H1 (cell line): ENCODE measurements around the gene GADD45B. TPM values are rescaled to one million over a fixed set of nuclear protein-coding genes. Genes with fewer than 3 reads are reported as not detected.
A peak's percentile ranks its signal among the peaks of the same experiment; 100 is the strongest.

Source experiments
- CTCF ChIA-PET: fragments of 300-600 bp; sonication (Branson Sonifier 250); formaldehyde crosslinking; loops from one replicate; lab custom pipeline; 2021; ENCODE audit not compliant: partially characterized antibody; lab: Charles Lee
- POLR2A ChIA-PET: fragments of 300-600 bp; sonication (Branson Sonifier 250); formaldehyde crosslinking; loops from one replicate; lab custom pipeline; 2021; ENCODE audit warnings: inconsistent platforms; ENCODE audit not compliant: partially characterized antibody; lab: Charles Lee
- DNase-seq, 2 experiments: peaks; one replicate each; pipeline versions ENCODE4 v3.0.0 to v3.0.0-alpha.2; 2010 to 2022; ENCODE audit warnings: low spot score in 2 of 2, low read depth in 1 of 2, mixed read lengths in 1 of 2
- FAIRE-seq: peaks from 2 replicates; lab custom pipeline; 2011; peaks lifted over from hg19 to GRCh38; lab: Jason Lieb, UNC
- H2AFZ ChIP-seq: 2 replicates; pipeline ENCODE4 v1.8.1; 2012; ENCODE audit warnings: low read length, inconsistent platforms
- H2AK5ac ChIP-seq: 2 replicates; pipeline ENCODE4 v1.6.1; 2013; ENCODE audit warnings: low read depth, low read length
- H2BK120ac ChIP-seq: replicated peaks from 2 replicates; pipeline ENCODE3; 2013; ENCODE audit warnings: low read depth, low read length, inconsistent platforms
- H2BK12ac ChIP-seq: 2 replicates; pipeline ENCODE4 v1.6.1; 2013; ENCODE audit warnings: low read depth, low read length
- H2BK15ac ChIP-seq: 2 replicates; pipeline ENCODE4 v1.6.1; 2013; ENCODE audit warnings: low read length
- H2BK20ac ChIP-seq: 2 replicates; pipeline ENCODE4 v1.6.1; 2013; ENCODE audit warnings: low read length
- H2BK5ac ChIP-seq: 2 replicates; pipeline ENCODE4 v1.6.1; 2013; ENCODE audit warnings: low read depth, low read length
- H3K14ac ChIP-seq: 2 replicates; pipeline ENCODE4 v1.6.1; 2013; ENCODE audit warnings: inconsistent platforms; ENCODE audit not compliant: insufficient read length
- H3K18ac ChIP-seq: 2 replicates; pipeline ENCODE4 v1.6.1; 2013; ENCODE audit warnings: low read length; ENCODE audit errors: extremely low read depth
- H3K23ac ChIP-seq: 2 replicates; pipeline ENCODE4 v1.6.1; 2013; ENCODE audit warnings: inconsistent platforms; ENCODE audit not compliant: insufficient read length
- H3K23me2 ChIP-seq: 2 replicates; pipeline ENCODE4 v1.6.1; 2013; ENCODE audit warnings: low read depth, low read length
- H3K27ac ChIP-seq: 2 replicates; pipeline ENCODE4 v1.6.1; 2011; ENCODE audit warnings: low read depth, low read length, inconsistent platforms
- H3K27me3 ChIP-seq, 4 experiments: replicated peaks in 1 of 4; 1 replicate in 1 of 4; 2 replicates in 3 of 4; pipeline versions ENCODE4 v1.6.1 to v1.8.1; 2011 to 2013; ENCODE audit warnings: low read length in 3 of 4, mild to moderate bottlenecking in 3 of 4, inconsistent platforms in 2 of 4, mixed read lengths in 2 of 4, moderate library complexity in 1 of 4; ENCODE audit not compliant: control insufficient read depth in 3 of 4, insufficient read depth in 3 of 4; ENCODE audit errors: extremely low read depth in 1 of 4
- H3K36me3 ChIP-seq, 4 experiments: 2 replicates each; pipeline versions ENCODE4 v1.6.1 to v1.8.1; 2011 to 2013; ENCODE audit warnings: mild to moderate bottlenecking in 4 of 4, low read length in 3 of 4, moderate library complexity in 2 of 4, control low read depth in 1 of 4, inconsistent platforms in 1 of 4; ENCODE audit not compliant: insufficient read depth in 4 of 4, control insufficient read depth in 2 of 4
- H3K4ac ChIP-seq: replicated peaks from 2 replicates; pipeline ENCODE3; 2013; ENCODE audit warnings: low read length, low read depth, mixed read lengths, inconsistent platforms; ENCODE audit not compliant: insufficient read length
- H3K4me1 ChIP-seq, 4 experiments: replicated peaks in 1 of 4; 1 replicate in 1 of 4; 2 replicates in 3 of 4; pipeline versions ENCODE4 v1.6.1 to v1.8.1; 2011 to 2013; ENCODE audit warnings: low read length in 3 of 4, inconsistent platforms in 2 of 4, mixed read lengths in 1 of 4; ENCODE audit not compliant: insufficient read depth in 4 of 4, control insufficient read depth in 3 of 4
- H3K4me2 ChIP-seq, 2 experiments: 2 replicates each; pipeline versions ENCODE4 v1.6.1 to v1.8.1; 2011 to 2013; ENCODE audit warnings: low read depth in 2 of 2, low read length in 2 of 2, control low read depth in 1 of 2, inconsistent platforms in 1 of 2, mild to moderate bottlenecking in 1 of 2; ENCODE audit not compliant: insufficient read depth in 1 of 2
- H3K4me3 ChIP-seq, 4 experiments: fragments of 200-600, 300-600 bp in 1 of 4; sonication (generic), shearing (Covaris generic), sonication (Bioruptor Twin) in 1 of 4; 2 replicates each; pipeline versions ENCODE4 v1.5.1 to v1.8.1; 2011 to 2016; ENCODE audit warnings: low read length in 4 of 4, low read depth in 3 of 4, control low read depth in 2 of 4, inconsistent platforms in 2 of 4, mild to moderate bottlenecking in 2 of 4, mixed read lengths in 1 of 4, moderate library complexity in 1 of 4; ENCODE audit not compliant: insufficient read depth in 2 of 4; ENCODE audit errors: extremely low read depth in 1 of 4
- H3K56ac ChIP-seq: replicated peaks from 2 replicates; pipeline ENCODE3; 2013; ENCODE audit warnings: low read depth, mild to moderate bottlenecking, mixed read lengths, low read length, inconsistent platforms; ENCODE audit not compliant: insufficient read length
- H3K79me1 ChIP-seq: 2 replicates; pipeline ENCODE4 v1.6.1; 2013; ENCODE audit warnings: low read depth, low read length, control low read depth
- H3K79me2 ChIP-seq, 2 experiments: 2 replicates each; pipeline versions ENCODE4 v1.6.1 to v1.8.1; 2012 to 2013; ENCODE audit warnings: low read length in 2 of 2, mild to moderate bottlenecking in 2 of 2, inconsistent platforms in 1 of 2; ENCODE audit not compliant: insufficient read depth in 2 of 2, control insufficient read depth in 1 of 2
- H3K9ac ChIP-seq, 4 experiments: replicated peaks in 1 of 4; 1 replicate in 1 of 4; 2 replicates in 3 of 4; pipeline versions ENCODE4 v1.6.1 to v1.8.1; 2011 to 2013; ENCODE audit warnings: low read depth in 3 of 4, low read length in 3 of 4, control low read depth in 2 of 4, mild to moderate bottlenecking in 2 of 4, moderate library complexity in 2 of 4, inconsistent platforms in 1 of 4; ENCODE audit errors: extremely low read depth in 1 of 4
- H3K9me3 ChIP-seq, 2 experiments: 2 replicates each; pipeline versions ENCODE4 v1.6.1 to v1.8.1; 2012 to 2013; ENCODE audit warnings: mild to moderate bottlenecking in 2 of 2, moderate library complexity in 2 of 2, control low read depth in 1 of 2, inconsistent platforms in 1 of 2, low read depth in 1 of 2, low read length in 1 of 2, mixed read lengths in 1 of 2; ENCODE audit not compliant: insufficient read depth in 2 of 2
- H4K20me1 ChIP-seq, 2 experiments: replicated peaks in 1 of 2; 2 replicates each; pipeline versions ENCODE3 to v1.8.1; 2011 to 2013; ENCODE audit warnings: inconsistent platforms in 2 of 2, low read length in 2 of 2, mild to moderate bottlenecking in 1 of 2; ENCODE audit not compliant: insufficient read depth in 2 of 2, control insufficient read depth in 1 of 2
- H4K5ac ChIP-seq: 2 replicates; pipeline ENCODE4 v1.6.1; 2013; ENCODE audit warnings: low read length, low read depth, mixed read lengths, inconsistent platforms; ENCODE audit not compliant: insufficient read length
- H4K8ac ChIP-seq: 2 replicates; pipeline ENCODE4 v1.8.0; 2013; ENCODE audit warnings: mild to moderate bottlenecking, moderate library complexity, low read length, inconsistent platforms; ENCODE audit not compliant: insufficient read depth; ENCODE audit errors: extremely low read depth
- H4K91ac ChIP-seq: replicated peaks from 2 replicates; pipeline ENCODE3; 2013; ENCODE audit warnings: low read length, mixed read lengths, inconsistent platforms; ENCODE audit not compliant: insufficient read length
- BACH1 ChIP-seq: IDR thresholded peaks from 2 replicates; pipeline ENCODE4 v1.6.1; 2012; ENCODE audit warnings: low read length, improper control_type of control experiment
- CBX8 ChIP-seq: fragments of 300-800, 300-1000 bp; sonication (generic); IDR thresholded peaks from 2 replicates; pipeline ENCODE4 v1.7.1; 2016; ENCODE audit warnings: low read depth, low read length, borderline replicate concordance
- EGR1 ChIP-seq: IDR thresholded peaks from 2 replicates; pipeline ENCODE4 v1.6.1; 2011; ENCODE audit warnings: low read depth, low read length, borderline replicate concordance
- EP300 ChIP-seq, 2 experiments: IDR thresholded peaks; 1 replicate in 1 of 2; 2 replicates in 1 of 2; pipeline ENCODE4 v1.6.1; 2011 to 2012; ENCODE audit warnings: low read depth in 2 of 2, low read length in 2 of 2, mild to moderate bottlenecking in 2 of 2, borderline replicate concordance in 1 of 2, inconsistent platforms in 1 of 2, moderate library complexity in 1 of 2
- HDAC6 ChIP-seq: IDR thresholded peaks from one replicate; pipeline ENCODE4 v1.7.1; 2012; ENCODE audit warnings: low read depth, mild to moderate bottlenecking, inconsistent platforms, low read length, moderate library complexity
- JUN ChIP-seq: IDR thresholded peaks from 2 replicates; pipeline ENCODE4 v1.6.1; 2011; ENCODE audit warnings: low read depth, mild to moderate bottlenecking, improper control_type of control experiment, low read length
- KDM4A ChIP-seq: IDR thresholded peaks from one replicate; pipeline ENCODE4 v1.7.1; 2012; ENCODE audit warnings: low read depth, mild to moderate bottlenecking, moderate library complexity, low read length, inconsistent platforms; ENCODE audit not compliant: severe bottlenecking
- RNF2 ChIP-seq: fragments of 200-900, 300-1000 bp; sonication (generic); IDR thresholded peaks from 2 replicates; pipeline ENCODE4 v1.7.1; 2016; ENCODE audit warnings: borderline replicate concordance, low read depth, mild to moderate bottlenecking, antibody characterized with exemption, low read length; ENCODE audit not compliant: poor library complexity, severe bottlenecking; ENCODE audit errors: missing control alignments
- SIN3A ChIP-seq, 2 experiments: IDR thresholded peaks in 1 of 2; conservative IDR thresholded peaks in 1 of 2; 2 replicates each; pipeline ENCODE4 v1.6.1; 2011 to 2012; ENCODE audit warnings: low read length in 2 of 2, improper control_type of control experiment in 1 of 2, low read depth in 1 of 2, mild to moderate bottlenecking in 1 of 2
- SIX5 ChIP-seq: IDR thresholded peaks from 2 replicates; pipeline ENCODE4 v1.6.1; 2011; ENCODE audit warnings: mild to moderate bottlenecking, low read depth, low read length
- TBP ChIP-seq: IDR thresholded peaks from 2 replicates; pipeline ENCODE4 v1.6.1; 2011; ENCODE audit warnings: low read depth, low read length, improper control_type of control experiment
- TCF12 ChIP-seq: IDR thresholded peaks from 2 replicates; pipeline ENCODE4 v1.6.1; 2011; ENCODE audit warnings: low read depth, mild to moderate bottlenecking, low read length
- TEAD4 ChIP-seq: IDR thresholded peaks from 2 replicates; pipeline ENCODE4 v1.6.1; 2012; ENCODE audit warnings: low read depth, low read length, inconsistent platforms, mixed read lengths
- WGBS, 2 experiments: shearing (Covaris generic) in 1 of 2; methylation state at CpG; one replicate each; pipeline versions ENCODE4 v1.1.6 to v1.1.7; 2013 to 2015; ENCODE audit warnings: low lambda C conversion rate in 2 of 2, mixed read lengths in 2 of 2, inconsistent platforms in 1 of 2, low coverage in 1 of 2, missing lambda C conversion rate in 1 of 2; ENCODE audit not compliant: insufficient replicate concordance in 2 of 2, insufficient coverage in 1 of 2, insufficient read length in 1 of 2; ENCODE audit errors: extremely low coverage in 1 of 2, missing lambda C conversion rate in 1 of 2; 5-methylcytosine and 5-hydroxymethylcytosine counted together
- polyA plus RNA-seq, 7 experiments: library from polyadenylated mRNA; depleted of rRNA in 3 of 7; stranded (reverse) in 5 of 7; unstranded in 2 of 7; fragments of >200 nt in 5 of 7; fragments of 200-250 nt in 2 of 7; gene quantifications; 1 replicate in 5 of 7; 2 replicates in 1 of 7; 4 replicates in 1 of 7; pipeline versions ENCODE4 v1.2.1 to v1.2.3, GENCODE V29; 2011 to 2013; ENCODE audit warnings: missing spikeins in 2 of 7, mixed read lengths in 2 of 7
- total RNA-seq: library from RNA; stranded (reverse); fragmentation: NEBNext Ultra II Directional; extraction: Animal tissue kit (Norgen Biotek cat#: 25700); gene quantifications from 2 replicates; pipeline ENCODE4 v1.2.1, GENCODE V29; 2021

Gene GADD45B
- total and polyA plus RNA-seq, 2 of the 8 experiments (the other 6 are each of a cell fraction or from before 2014, with no cell fraction given): 7.4 to 11.4 TPM

DNA sequence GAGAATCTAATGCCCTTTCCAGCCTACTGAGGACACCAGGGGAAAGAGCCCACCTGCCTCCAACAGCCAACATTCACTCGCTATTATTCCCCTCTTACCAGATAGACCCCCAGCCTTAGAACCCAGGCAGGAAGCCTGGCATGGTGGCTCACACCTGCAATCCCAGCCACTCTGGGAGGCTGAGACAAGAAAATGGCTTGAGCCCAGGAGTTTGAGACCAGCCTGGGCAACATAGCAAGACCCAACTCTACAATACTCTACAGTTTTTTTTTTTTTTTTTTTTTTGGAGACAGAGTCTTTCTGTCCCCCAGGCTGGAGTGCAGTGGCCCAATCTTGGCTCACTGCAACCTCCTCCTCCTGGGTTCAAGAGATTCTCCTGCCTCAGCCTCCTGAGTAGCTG is 15.7 kb upstream of the GADD45B start:
- Histone ChIP-seq H3K23ac (no peak overlapping the region), H3K9ac (no peak overlapping the region)
- CTCF ChIA-PET: interaction anchor here (0.6 kb wide), 1 partner anchor 1151 kb away, joined by 3 read pairs; no protein-coding TSS in a partner anchor
- TF ChIP-seq SIX5 (no peak), EGR1 (no peak), RNF2 (no peak), TEAD4 (no peak), JUN (no peak), KDM4A (no peak), TCF12 (no peak), EP300 (IDR thresholded peaks at IDR 0.05; ENCODE audit: borderline replicate concordance in 1 of 2, low read depth in 2 of 2, low read length in 2 of 2) (no peak), BACH1 (no peak), CBX8 (no peak), SIN3A (conservative IDR thresholded peaks at IDR 0.05 in 1 of 2, IDR thresholded peaks at IDR 0.05 in 1 of 2; ENCODE audit: low read depth in 1 of 2, low read length in 2 of 2) (no peak), HDAC6 (no peak), TBP (no peak)

More for the DNA sequence above, 15.7 kb upstream of the GADD45B start:
- no peak overlapping the region for H3K27ac ChIP-seq
- peaks cover 4% of the 10 kb centered on the region; the same call in 1 of the 2 replicates for H3K79me1 ChIP-seq
- no peak overlapping the region for H3K4me3 ChIP-seq
- no peak overlapping the region for H3K18ac ChIP-seq
- peaks cover 4 to 14% of the 10 kb centered on the region in 2 experiments; a peak in 3 of 4 replicates for H3K79me2 ChIP-seq
- no peak overlapping the region for H2BK20ac ChIP-seq
- H3K56ac ChIP-seq: no peak overlapping the region
- peaks cover 2% of the 10 kb centered on the region; the same call in 1 of the 2 replicates for H3K23me2 ChIP-seq
- H3K9me3 ChIP-seq: no peaks in the 10 kb centered on the region
- 82% methylated on average over 1 of the region's 1 CpG; no CpG with 5 or more reads in 1 of the 2 experiments for WGBS, 2 experiments
- peaks cover 3 to 4% of the 10 kb centered on the region in 2 experiments for H4K20me1 ChIP-seq
- no peak overlapping the region for H2AK5ac ChIP-seq
- no peak overlapping the region for H3K14ac ChIP-seq
- no peak overlapping the region for H2BK15ac ChIP-seq
- H4K5ac ChIP-seq: no peak overlapping the region
- H2BK5ac ChIP-seq: no peak overlapping the region
- DNase-seq (no peak), FAIRE-seq (no peak)
- no peak overlapping the region for H3K4me2 ChIP-seq
- no peak overlapping the region for H2BK120ac ChIP-seq
- no peak overlapping the region for H4K91ac ChIP-seq
- no peaks in the 10 kb centered on the region for H3K36me3 ChIP-seq
- peaks cover 0 to 8% (median 2%) of the 10 kb centered on the region in 4 experiments; a peak in 4 of 7 replicates for H3K4me1 ChIP-seq
- 0 out of 2 replicates have a peak overlapping the region, but pooled peaks have one; percentile 51 for H4K8ac ChIP-seq
- POLR2A ChIA-PET: interaction anchor here (3.6 to 6.7 kb wide), 2 partner anchors 18 to 33 kb away, joined by 19 to 98 read pairs; partner anchors contain the start of genes GADD45B and TIMM13
- H2AFZ ChIP-seq: no peak overlapping the region
- no peak overlapping the region for H3K4ac ChIP-seq
- H3K27me3 ChIP-seq: no peaks in the 10 kb centered on the region
- H2BK12ac ChIP-seq: no peak overlapping the region
